Kidney glomerular epithelial cell (primary cell): ENCODE measurements around the gene BPNT1.
"Not testable (repeated sequence)": the region's sequence is repeated elsewhere in the genome, so short reads cannot be mapped to it uniquely, and the experiment has no call there.

Experiments
- DNase-seq: peaks from one replicate; lab custom pipeline; 2025; lab: John Stamatoyannopoulos, UW

The BPNT1 gene

DNA sequence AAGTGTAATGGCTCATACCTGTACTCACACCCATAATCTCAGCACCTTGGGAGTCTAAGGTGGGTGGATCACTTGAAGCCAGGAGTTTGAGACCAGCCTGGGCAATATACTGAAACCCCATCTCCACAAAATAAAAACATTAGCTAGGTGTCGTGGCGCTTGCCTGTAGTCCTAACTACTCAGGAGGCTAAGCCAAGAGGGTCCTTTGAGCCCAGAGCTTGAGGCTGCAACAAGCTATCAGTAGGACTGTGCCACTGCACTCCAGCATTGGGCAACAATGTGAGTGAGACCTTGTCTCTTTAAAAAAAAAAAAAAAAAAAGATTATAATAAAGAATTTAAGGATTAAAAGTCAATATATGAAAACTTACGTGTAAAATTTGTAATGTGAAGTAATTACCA, 11.7 kb downstream of the BPNT1 start:
- DNase-seq = no peak

DNA sequence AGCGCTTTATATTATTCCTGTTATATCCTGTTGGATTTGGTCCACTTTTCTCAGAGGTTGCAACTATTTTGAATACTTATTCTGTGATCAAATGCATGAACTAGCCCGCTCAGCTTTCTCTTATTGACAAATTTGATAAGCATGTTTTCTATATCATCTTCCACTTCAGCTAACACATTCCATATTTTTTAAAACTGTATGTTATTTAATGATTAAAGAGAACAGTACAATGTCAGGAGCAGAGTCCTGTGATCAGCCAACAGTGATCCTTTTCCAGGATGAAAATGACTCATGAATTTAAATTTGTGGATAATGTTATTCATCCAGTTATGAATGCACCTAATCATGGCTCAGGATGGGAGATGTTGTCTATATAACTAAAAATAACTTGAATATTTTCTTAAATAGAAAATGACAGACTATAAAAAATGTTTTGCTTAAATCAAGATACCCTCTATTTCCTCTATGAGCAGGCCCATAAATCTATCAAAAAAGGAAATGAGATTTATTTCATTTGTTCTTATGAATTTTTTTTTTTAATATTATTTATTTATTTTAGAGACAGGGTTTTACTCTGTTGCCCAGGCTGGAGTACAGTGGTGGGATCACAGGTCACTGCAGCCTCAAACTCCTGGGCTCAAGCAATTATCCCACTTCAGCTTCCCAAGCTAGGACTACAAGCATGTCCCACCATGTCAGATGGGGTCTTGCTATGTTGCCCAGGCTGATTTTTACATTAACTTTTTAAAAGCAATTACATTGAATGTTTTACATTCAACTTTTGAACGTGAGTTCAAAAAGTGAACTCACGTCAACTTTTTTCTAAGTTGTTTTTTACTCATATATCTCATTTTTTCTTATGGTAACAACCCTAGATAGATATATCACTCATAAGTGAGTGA, 12.5 kb downstream of the BPNT1 start:
- DNase-seq = no peak

DNA sequence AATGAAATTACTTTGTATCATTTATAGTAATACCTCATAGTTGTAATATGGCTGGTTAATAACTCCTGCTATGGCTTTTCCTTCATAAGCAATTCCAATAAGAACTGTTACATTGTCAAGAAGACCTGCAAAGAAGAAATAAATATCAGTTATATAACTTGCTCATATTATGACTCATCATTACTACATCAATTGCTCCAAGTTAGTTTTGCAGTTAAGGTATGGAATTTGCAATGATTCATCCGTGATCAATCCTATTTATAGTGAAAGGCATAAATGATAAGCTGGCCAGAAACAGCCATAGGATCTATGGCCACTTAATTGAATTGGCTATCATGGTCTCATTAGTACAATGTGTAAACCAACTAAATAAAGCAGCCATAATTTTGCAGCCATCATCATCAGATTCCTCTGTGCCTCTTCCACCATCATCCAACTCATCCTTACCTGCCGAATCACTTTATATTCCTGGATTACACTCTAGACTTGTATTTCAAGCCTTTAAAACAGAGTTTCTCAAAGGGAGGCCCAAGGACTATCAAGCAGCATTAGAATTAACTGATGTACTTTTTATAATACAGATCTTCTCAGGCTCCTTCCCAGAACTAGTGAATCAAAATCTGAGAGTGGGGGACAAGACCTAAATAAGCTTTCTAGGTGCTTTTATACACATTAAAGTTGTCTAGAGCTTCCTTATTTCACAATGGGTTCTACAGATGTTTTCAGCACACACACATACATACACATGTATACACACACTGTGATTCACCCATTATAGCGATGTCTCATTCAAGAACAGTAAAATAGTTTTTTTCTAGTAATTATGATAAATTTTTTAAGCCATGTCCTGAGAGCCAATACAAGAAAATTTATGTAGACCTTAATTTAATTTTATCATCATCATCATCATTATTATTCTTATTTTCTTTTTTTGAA, 22.1 kb downstream of the BPNT1 start:
- DNase-seq = no peak

DNA sequence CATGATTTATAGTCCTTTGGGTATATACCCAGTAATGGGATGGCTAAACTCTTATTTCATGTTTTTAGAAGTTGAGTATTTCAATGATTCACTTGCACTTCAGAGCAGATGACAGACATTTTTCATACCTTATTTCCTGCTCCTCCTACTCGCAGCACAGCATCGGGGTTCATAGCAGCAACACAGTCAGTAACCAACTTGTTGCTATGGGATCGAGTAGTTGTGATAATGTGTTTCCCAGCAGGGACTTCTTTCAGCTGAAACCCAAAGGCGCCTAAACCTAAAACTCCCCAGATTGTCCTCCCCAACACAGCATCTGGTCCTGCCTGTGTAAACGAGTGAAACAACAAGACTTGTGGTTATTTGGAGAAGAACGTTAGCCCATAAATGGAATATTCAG, 27.0 kb downstream of the BPNT1 start:
- no peak for DNase-seq

DNA sequence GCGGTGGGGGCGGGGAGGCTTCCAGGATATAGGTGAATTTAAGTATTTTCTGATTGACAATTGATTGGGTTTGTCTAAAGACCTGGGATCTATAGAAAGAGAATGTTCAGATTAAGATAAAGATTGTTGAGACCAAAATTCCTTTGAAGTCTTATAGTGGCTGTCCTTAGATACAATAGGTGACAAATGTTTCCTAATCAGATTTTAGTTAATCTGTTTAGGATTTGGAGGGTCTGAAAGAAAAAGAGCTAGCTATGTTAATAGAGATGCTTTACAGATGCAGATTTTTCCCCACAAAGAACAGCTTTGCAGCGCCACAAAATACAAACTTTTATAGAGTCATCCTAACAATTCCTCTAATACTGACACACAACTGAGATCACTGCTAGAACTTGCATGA, 28.7 kb downstream of the BPNT1 start:
- DNase-seq = no peak

DNA sequence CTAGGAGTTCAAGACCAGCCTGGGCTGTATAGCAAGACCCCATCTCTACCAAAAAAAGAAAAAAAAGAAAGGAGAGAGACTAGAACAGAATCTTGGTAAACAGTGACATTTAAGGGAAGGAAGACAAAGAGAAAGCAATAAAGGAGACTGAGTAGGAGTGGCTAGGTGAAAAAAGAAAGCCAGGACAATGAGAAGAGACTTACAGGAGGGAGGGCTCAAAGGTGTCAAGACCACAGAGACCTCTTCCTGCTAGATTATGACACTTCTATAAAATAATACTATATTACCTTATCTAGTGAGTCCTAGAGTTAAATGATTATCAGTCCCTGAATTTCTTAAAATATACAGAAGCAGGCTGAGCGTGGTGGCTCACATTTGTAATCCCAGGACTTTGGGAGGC, 33.2 kb downstream of the BPNT1 start:
- no peak for DNase-seq

DNA sequence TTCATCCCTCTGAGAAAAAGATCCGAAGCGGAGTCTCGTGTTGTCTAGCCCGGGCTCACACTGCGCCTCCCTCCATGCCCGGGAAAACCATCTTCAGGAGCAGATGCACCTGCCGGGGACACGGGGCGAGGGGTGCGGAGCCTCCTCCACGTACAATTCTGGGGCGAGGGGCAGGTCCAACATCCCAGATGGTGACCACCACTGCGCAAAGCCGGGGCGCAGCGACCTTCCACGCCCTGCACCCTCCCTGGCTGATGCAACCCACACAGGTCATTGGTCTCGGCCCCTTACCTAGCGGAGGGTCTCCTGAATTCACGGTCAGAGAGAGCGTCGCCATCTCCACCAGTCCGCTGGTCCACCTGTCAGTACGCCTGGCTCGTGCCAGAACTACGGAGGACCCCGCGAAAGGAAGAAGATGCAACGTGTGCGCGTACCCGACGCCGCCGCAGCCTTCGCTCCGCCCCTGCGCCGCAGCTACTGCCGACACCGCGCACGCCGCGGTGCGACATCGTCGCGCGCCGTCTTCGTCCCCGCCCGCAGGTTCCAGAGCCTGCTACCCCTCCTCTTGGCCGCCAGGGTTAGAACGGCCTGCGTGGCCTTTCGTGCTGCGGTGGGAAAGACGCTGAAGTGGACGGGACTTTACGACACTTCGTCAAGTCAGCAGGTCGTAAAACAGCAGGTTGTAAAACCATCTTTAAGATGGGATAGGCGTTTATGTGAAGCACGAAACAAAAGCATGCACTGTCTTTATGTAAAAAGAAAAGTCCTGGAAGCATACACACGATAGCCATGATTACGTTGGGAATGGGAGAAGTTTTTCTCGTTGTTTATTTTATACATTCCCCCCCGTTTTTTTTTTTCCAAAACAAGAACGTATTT, 43.3 kb downstream of the BPNT1 start, which contains the start of gene EPRS1:
TSS of gene EPRS1 (minus strand) at position 454 of the 879 bp plus-strand sequence. CDS start at position 337, 117 bp downstream.
- peak; percentile 98 for DNase-seq

DNA sequence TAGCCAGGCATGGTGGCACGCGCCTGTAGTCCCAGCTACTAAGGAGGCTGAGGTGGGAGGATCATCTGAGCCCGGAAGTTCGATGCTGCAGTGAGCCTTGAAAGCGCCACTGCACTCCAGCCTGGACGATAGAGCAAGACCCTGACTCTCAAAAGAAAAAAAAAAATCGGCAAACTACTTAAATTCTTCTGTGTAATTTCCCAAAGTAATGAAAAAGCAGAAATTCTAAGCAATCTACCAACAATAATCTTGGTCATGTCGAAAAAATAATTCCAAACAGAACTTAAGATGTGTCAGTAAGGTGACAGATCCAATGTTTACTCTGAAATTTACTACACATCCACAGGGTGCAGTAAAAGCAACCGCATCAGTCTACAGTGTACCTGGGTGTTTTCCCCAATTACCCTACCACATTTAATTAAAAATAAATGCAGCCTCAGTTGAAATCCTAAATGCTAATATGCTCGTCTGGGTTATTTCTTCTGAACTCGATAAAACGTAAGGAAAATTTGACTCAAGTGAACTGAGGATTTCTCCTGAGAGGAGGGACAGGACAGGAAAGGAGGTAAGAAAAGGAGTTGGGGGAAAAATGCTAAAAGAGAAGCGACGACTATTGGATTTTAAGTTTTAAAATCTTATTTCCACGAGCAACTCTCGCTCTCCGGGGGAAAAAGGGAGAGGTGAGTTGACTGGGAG, 44.1 kb downstream of the BPNT1 start:
- no peak for DNase-seq

DNA sequence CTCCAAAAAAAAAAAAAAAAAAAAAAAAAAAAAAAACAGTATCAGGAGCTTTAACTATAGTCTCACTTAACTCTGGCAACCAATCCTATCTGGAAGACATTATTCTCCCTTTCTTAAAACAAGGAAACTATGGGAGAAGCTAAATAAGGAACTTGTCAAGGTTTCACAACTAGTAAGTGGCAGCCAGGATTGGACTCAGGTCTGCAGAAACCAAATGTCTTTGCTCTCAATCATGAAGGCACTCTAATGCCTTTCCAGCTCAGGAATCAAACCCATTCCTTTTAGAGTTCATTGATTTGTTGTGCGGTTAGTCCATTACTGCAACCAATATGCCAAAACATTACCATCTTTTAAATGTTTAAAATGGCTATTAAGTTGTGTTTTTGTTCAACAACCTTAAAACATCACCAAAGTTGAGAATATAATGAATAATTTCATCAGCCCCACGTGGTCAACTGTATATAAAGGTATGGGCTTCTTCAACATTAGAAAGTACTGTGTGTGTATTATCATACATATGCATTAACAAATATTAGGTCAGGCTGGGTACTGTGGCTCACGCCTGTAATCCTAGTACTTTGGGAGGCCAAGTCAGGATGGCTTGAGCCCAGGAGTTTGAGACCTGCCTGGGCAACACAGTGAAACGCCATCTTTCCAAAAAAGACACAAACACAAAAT, 44.8 kb downstream of the BPNT1 start:
- no peak for DNase-seq

DNA sequence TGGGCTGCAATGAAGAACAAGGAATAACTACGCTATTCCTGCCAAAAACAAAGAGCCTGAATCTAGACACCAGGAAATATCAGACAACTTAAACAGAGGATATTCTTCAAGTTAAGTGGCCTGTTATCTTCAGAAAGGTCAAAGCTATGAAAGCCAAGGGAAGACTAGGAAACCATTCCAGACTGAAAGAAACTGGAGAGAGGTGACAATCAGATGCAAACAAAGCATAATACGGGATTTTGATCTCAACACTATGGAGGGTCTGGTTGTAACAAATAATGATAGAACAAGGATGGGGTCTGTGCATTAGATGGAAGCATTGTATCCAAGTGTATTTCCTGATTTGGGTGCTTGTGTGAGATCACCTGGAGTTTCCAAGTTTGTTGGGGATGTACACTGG, 45.9 kb downstream of the BPNT1 start:
- DNase-seq = no peak

DNA sequence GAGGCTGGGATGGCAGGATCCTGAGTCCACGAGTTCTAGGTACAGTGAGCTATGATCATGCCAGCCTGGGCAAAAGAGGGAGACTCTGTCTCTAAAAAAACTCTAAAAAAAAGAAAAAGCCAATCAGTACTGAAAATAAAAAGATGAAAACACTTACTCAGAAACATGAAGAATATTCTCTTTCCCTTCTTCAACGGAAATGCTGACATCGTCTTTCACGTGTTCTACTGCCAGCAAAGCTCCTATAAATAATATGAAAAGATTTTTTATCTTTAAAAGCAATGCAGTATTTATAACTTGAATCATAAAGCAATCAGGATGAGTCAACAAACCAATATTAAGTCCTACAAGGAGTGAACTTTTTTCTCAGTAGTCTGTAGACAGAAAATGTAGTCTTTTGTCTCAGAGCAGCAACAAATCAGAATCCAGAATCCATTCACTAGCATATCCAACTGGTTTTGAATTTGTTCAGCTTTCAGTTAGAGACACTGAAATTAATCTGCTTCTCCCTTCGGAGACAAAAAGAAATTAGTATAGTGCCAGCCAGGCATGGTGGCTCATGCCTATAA, 49.5 kb downstream of the BPNT1 start:
- DNase-seq = no peak

DNA sequence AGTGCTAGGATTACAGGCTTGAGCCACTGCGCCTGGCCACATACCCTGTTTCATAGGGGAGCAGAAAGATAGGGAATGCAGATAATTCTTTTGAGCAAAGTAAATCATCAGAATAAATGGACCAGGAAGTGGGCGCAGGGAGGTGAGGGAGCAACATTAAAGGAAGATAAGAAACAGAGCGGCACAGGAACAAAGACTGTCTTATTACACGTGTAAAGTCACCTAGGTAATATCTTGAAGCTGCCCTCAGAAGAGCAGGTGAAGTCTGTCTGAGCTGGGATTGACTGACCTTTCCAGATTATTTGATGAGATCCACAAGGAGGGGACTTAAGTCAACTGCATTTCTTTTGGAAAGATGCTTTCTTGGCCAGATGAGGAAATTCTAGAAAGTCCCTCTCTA, 50.9 kb downstream of the BPNT1 start:
- DNase-seq = no peak

DNA sequence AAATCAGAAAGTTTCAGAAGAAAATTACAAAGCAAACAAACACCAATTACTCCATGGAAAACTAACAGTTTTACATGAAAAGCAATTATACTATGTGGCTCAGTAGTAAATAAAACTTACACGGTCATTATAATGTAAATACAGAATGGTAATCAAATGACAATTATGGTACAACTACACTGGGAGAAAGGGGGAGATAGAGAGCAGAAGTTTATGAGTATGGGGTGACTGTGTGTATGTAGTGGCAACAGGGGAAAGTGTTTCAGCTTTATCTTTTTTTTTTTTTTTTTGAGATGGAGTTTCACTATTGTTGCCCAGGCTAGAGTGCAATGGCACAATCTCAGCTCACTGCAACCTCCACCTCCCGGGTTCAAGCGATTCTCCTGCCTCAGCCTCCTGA, 51.8 kb downstream of the BPNT1 start:
- DNase-seq = not testable (repeated sequence)

DNA sequence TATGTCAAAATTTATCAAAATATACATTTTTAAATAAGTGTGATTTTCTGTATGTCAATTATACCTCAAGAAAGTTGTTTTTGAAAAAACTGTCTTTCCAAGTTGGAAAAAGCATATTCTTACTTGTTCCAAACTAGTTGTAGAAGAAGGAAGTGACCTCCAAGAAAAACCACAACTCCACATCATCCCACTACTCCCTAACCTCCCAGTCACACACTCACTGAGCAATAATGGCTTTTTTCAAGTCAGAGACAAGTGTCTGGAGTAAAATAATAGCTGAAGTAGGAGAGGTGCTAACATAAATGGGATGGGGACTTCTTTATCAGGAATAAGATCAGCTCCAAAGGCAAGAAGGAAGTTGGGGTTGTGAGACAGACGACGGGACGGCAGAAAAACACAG, 56.7 kb downstream of the BPNT1 start:
- DNase-seq = no peak

DNA sequence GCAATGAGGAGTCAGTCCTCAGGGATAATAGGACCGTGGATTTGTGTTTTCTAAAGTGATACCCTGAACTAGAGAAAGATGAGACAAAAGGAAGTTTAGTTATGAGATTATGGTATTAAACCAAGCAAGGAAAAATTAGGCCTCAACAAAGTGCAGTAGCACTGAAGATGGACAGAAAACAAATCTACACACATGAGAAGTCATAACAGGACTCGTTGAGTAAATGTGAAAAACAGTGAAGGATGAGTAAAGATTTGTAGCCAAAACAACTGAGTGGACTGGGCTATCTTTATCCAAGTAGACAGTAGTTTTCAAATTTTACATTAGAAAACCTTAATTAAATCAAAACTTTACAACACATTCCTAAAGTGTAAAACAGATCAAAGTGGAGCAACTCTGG, 58.3 kb downstream of the BPNT1 start:
- no peak for DNase-seq

DNA sequence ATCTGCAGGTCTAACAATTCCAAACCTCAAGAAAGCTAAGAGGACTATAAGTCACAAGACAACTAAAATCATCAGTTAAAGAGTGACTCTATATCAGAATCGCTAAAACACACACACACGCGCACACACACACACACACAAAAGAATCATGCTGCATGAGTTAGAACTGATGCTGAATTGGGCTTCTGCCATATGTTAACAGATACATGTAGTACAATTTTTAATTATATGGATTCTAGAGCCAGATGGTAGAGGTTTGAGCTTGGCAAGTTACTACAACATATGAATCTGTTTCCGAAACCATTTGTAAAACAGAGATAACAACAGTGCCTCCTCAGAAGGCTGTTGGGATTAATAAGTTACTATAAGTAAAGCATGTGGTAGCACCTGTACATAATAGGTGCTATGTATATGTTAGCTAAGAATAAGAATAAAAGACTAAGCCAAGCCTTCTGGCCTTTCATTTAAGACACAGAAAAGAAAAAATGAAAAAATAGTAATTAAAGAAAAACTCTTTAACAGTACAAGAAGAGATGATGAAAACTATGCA, 61.2 kb downstream of the BPNT1 start:
- no peak for DNase-seq

DNA sequence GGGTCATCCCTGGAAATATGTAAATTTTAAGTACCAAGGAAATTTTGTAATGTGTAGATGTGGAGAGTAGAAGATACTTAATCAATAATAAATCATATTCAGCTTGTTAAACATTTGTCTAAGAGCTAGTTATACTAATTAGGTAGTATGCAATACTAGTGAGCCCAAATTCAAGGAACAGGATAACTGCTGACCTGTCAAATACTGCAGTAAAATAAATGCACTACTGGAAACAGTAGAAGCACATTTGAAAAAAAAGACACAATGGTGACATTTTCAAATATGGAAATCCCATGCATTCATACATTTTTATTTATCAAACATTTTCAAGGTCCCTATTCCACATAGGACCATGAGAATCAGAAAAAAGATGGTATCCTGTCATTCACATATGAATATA, 70.5 kb downstream of the BPNT1 start:
- no peak for DNase-seq

DNA sequence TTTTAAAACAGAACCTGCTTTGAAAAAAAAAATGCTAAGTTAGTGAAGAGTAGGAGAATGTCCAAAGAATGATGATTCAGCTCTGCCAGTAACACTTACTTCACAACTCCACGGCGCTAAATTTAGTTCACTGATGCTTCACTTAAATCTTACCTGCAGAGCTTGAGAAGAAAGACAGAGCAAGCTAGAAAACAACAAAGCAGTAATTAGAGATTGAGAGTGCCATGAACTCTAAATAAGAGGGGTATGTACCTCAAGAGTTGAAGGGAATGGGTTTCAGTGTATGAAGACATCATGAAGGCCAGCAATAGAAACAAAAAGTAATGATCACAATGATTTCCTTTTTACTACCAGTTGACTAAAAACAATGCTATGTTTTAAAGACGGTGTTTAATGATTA, 76.1 kb downstream of the BPNT1 start:
- peak; percentile 26 for DNase-seq

DNA sequence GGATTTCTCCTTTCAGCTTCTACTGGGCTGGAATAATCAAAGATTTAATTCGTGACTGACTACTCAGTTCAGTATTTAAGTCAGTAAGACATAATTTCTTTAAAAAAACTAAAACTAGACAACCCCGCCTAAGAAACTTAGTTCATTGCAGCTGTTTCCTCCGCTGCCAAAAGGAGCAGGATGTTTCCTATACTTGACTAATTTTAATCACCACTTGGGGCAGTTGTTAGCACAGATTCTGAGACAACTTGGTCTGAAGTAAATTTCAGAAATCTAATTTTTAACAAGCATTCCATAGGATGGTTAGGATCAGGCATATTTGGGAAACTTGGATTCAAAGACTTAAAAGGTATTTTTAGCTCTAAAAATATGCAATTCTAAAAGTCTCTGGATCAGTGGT, 77.3 kb downstream of the BPNT1 start:
- DNase-seq = no peak

DNA sequence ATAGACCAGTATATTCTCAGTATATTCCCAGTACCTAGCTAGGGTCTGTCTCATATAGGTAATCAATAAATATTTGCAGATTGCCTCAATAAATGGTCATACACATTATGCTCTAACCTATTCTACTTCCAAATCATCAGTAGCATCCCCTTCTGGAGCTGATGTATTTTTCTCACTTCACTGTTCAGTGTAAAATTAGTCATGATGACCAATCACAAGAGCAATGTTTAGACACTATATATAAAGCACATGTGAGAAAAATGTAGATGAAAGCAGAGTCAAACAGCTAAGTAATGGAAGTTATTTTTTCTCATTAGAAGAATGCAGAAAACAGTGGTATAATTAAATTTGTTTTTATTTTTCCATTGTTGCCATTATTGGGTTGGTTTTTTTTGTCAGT, 78.0 kb downstream of the BPNT1 start:
- no peak for DNase-seq
